IMR-90 (cell line): ENCODE data around the gene MRPL54. TPM values are rescaled to one million over a fixed set of nuclear protein-coding genes. Genes with fewer than 3 reads are reported as not detected.

Experiments
- ATAC-seq: fragments of 200-7000 bp; cut with Tn5 transposase; 2 replicates; pipeline ENCODE4 v1.9.1; 2020; ENCODE audit warnings: low read depth, mild to moderate bottlenecking, moderate library complexity
- BruUV-seq: library from RNA; stranded (reverse); fragments of 400-500 nt; replicated peaks from 2 replicates; lab custom pipeline; 2021; lab: Mats Ljungman, UMichigan
- CTCF ChIA-PET: fragments of 300-600 bp; formaldehyde crosslinking; extraction: SDS; loops from one replicate; lab custom pipeline; 2021; ENCODE audit warnings: antibody characterized with exemption; lab: Yijun Ruan, JAX
- POLR2A ChIA-PET: fragments of 300-600 bp; sonication (Branson Sonifier 250); formaldehyde crosslinking; loops from one replicate; lab custom pipeline; 2022; ENCODE audit warnings: antibody characterized with exemption; ENCODE audit not compliant: unreplicated experiment; lab: Charles Lee
- DNase-seq: peaks from one replicate; pipeline ENCODE4 v3.0.0; 2013
- H2AFZ ChIP-seq: replicated peaks from 2 replicates; pipeline ENCODE3; 2013; ENCODE audit warnings: low read length, mild to moderate bottlenecking; ENCODE audit not compliant: poor library complexity
- H2AK5ac ChIP-seq: 2 replicates; pipeline ENCODE4 v1.6.1; 2013; ENCODE audit warnings: low read depth, low read length, inconsistent platforms
- H2AK9ac ChIP-seq: replicated peaks from 2 replicates; pipeline ENCODE3; 2013; ENCODE audit warnings: mild to moderate bottlenecking, low read depth, low read length, moderate library complexity; ENCODE audit not compliant: poor library complexity
- H2BK120ac ChIP-seq: 2 replicates; pipeline ENCODE4 v1.6.1; 2013; ENCODE audit warnings: low read depth, low read length, inconsistent platforms
- H2BK15ac ChIP-seq: 3 replicates; pipeline ENCODE4 v1.6.1; 2013; ENCODE audit warnings: low read depth, low read length, inconsistent platforms
- H2BK20ac ChIP-seq: 2 replicates; pipeline ENCODE4 v1.6.1; 2013; ENCODE audit warnings: low read depth, mild to moderate bottlenecking, inconsistent platforms, low read length, moderate library complexity
- H2BK5ac ChIP-seq: 2 replicates; pipeline ENCODE4 v1.6.1; 2013; ENCODE audit warnings: mild to moderate bottlenecking, low read depth, low read length, inconsistent platforms; ENCODE audit not compliant: poor library complexity, severe bottlenecking
- H3K14ac ChIP-seq: replicated peaks from 2 replicates; pipeline ENCODE4 v1.6.1; 2013; ENCODE audit warnings: low read depth, low read length, inconsistent platforms
- H3K18ac ChIP-seq: 2 replicates; pipeline ENCODE4 v1.6.1; 2013; ENCODE audit warnings: low read depth, low read length, control low read depth
- H3K23ac ChIP-seq: 2 replicates; pipeline ENCODE4 v1.6.1; 2013; ENCODE audit warnings: low read depth, low read length, inconsistent platforms
- H3K27ac ChIP-seq: 2 replicates; pipeline ENCODE4 v1.5.1; 2013; ENCODE audit warnings: mild to moderate bottlenecking, control low read depth, low read length; ENCODE audit not compliant: insufficient read depth
- H3K27me3 ChIP-seq: 2 replicates; pipeline ENCODE4 v1.6.1; 2013; ENCODE audit warnings: low read length; ENCODE audit not compliant: control insufficient read depth, insufficient read depth
- H3K36me3 ChIP-seq: 2 replicates; pipeline ENCODE4 v1.6.1; 2013; ENCODE audit warnings: low read length, mixed read lengths; ENCODE audit not compliant: control insufficient read depth, insufficient read depth
- H3K4ac ChIP-seq: 2 replicates; pipeline ENCODE4 v1.6.1; 2013; ENCODE audit warnings: low read depth, low read length, inconsistent platforms
- H3K4me1 ChIP-seq: 2 replicates; pipeline ENCODE4 v1.6.1; 2013; ENCODE audit warnings: low read length, mixed read lengths; ENCODE audit not compliant: control insufficient read depth, insufficient read depth
- H3K4me2 ChIP-seq: 2 replicates; pipeline ENCODE4 v1.6.1; 2013; ENCODE audit warnings: low read depth, mild to moderate bottlenecking, control low read depth, low read length, moderate library complexity
- H3K4me3 ChIP-seq: 2 replicates; pipeline ENCODE4 v1.5.1; 2013; ENCODE audit warnings: low read depth, mild to moderate bottlenecking, control low read depth, low read length, moderate library complexity; ENCODE audit not compliant: insufficient read depth
- H3K56ac ChIP-seq: 2 replicates; pipeline ENCODE4 v1.6.1; 2013; ENCODE audit warnings: low read length, inconsistent platforms; ENCODE audit not compliant: insufficient read depth; ENCODE audit errors: extremely low read depth
- H3K79me1 ChIP-seq, 2 experiments: 2 replicates each; pipeline ENCODE4 v1.6.1; 2013; ENCODE audit warnings: low read length in 2 of 2, inconsistent platforms in 1 of 2, low read depth in 1 of 2
- H3K9ac ChIP-seq: 2 replicates; pipeline ENCODE4 v1.6.1; 2013; ENCODE audit warnings: low read depth, low read length, control low read depth
- H3K9me1 ChIP-seq: 2 replicates; pipeline ENCODE4 v1.6.1; 2013; ENCODE audit warnings: low read length, inconsistent platforms; ENCODE audit not compliant: insufficient read depth
- H3K9me3 ChIP-seq: 2 replicates; pipeline ENCODE4 v1.6.1; 2013; ENCODE audit warnings: low read length; ENCODE audit not compliant: control insufficient read depth, insufficient read depth
- H4K20me1 ChIP-seq: 2 replicates; pipeline ENCODE4 v1.6.1; 2013; ENCODE audit warnings: low read length, inconsistent platforms; ENCODE audit not compliant: insufficient read depth
- H4K5ac ChIP-seq: 2 replicates; pipeline ENCODE4 v1.6.1; 2013; ENCODE audit warnings: mild to moderate bottlenecking, low read depth, low read length, control low read depth
- H4K8ac ChIP-seq, 2 experiments: 2 replicates each; pipeline ENCODE4 v1.6.1; 2013; ENCODE audit warnings: low read depth in 2 of 2, low read length in 2 of 2, control low read depth in 1 of 2, inconsistent platforms in 1 of 2
- H4K91ac ChIP-seq: 2 replicates; pipeline ENCODE4 v1.6.1; 2013; ENCODE audit warnings: low read depth, low read length, inconsistent platforms; ENCODE audit not compliant: insufficient read depth
- CEBPB ChIP-seq: IDR thresholded peaks from 2 replicates; pipeline ENCODE4 v1.6.1; 2012; ENCODE audit warnings: low read depth, low read length, improper control_type of control experiment
- CHD1 ChIP-seq: IDR thresholded peaks from 2 replicates; pipeline ENCODE4 v1.6.1; 2012; ENCODE audit warnings: low read depth, low read length, improper control_type of control experiment
- RAD21 ChIP-seq: IDR thresholded peaks from 2 replicates; pipeline ENCODE4 v1.6.1; 2012; ENCODE audit warnings: low read length, improper control_type of control experiment
- RCOR1 ChIP-seq: IDR thresholded peaks from 2 replicates; pipeline ENCODE4 v1.6.1; 2012; ENCODE audit warnings: mild to moderate bottlenecking, low read length, improper control_type of control experiment; ENCODE audit not compliant: insufficient replicate concordance
- WGBS, 2 experiments: methylation state at CpG; one replicate each; pipeline versions ENCODE4 v1.1.5 to v1.1.7; 2013; ENCODE audit warnings: missing lambda C conversion rate in 2 of 2; ENCODE audit not compliant: insufficient read length in 1 of 2; ENCODE audit errors: extremely low coverage in 2 of 2; 5-methylcytosine and 5-hydroxymethylcytosine counted together
- dilution Hi-C: fragments of 300-500 bp; cut with HindIII; formaldehyde crosslinking; loops from one replicate; pipeline ENCODE4 v1.14.3; 2018; ENCODE audit warnings: low sequenced_read_pairs; ENCODE audit not compliant: unreplicated experiment
- in situ Hi-C: fragments of 300-500 bp; cut with MboI; formaldehyde crosslinking; loops from 3 replicates; pipeline ENCODE4 v1.14.3; 2019; ENCODE audit warnings: low sequenced_read_pairs, inconsistent platforms, mixed read lengths
- intact Hi-C: fragments of 100-400 bp; cut with micrococcal nuclease; formaldehyde crosslinking; loops from 2 replicates; pipeline ENCODE4 v1.10.0; 2022
- polyA plus RNA-seq, 3 experiments: library from polyadenylated mRNA; depleted of rRNA; stranded (reverse); fragments of >200 nt; gene quantifications; 2 replicates each; pipeline ENCODE4 v1.2.3, GENCODE V29; 2012; ENCODE audit warnings: low replicate concordance in 1 of 3
- total RNA-seq: library from RNA; depleted of rRNA; stranded (reverse); fragments of >200 nt; gene quantifications from 2 replicates; pipeline ENCODE4 v1.2.3, GENCODE V29; 2012
- TF ChIP-seq, protein P1 (sequence below): conservative IDR thresholded peaks from 2 replicates; pipeline ENCODE4 v1.5.1; 2012; ENCODE audit warnings: mild to moderate bottlenecking, low read depth, low read length, improper control_type of control experiment
- TF ChIP-seq, protein P2 (sequence below): fragments of 150-350 bp; IDR thresholded peaks from 2 replicates; pipeline ENCODE4 v1.6.1; 2016; ENCODE audit warnings: low read depth, mild to moderate bottlenecking, low read length, moderate library complexity, borderline replicate concordance

The MRPL54 gene
- total and polyA plus RNA-seq, 2 of the 4 experiments (the other 2 are of a cell fraction): 55.9 to 75.7 TPM

- Histone ChIP-seq H4K8ac (no peak overlapping the region), H4K5ac (no peak overlapping the region), H3K4me3 (no peak overlapping the region), H3K79me1 (no peaks in the 10 kb centered on the region), H3K14ac (no peak overlapping the region), H3K36me3 (no peaks in the 10 kb centered on the region), H3K9ac (no peak overlapping the region), H2BK15ac (no peak overlapping the region), H4K91ac (no peak overlapping the region), H3K23ac (no peak overlapping the region), H2AK9ac (no peak overlapping the region), H4K20me1 (no peaks in the 10 kb centered on the region), H3K4me2 (no peak overlapping the region), H3K9me3 (peaks cover 8% of the 10 kb centered on the region), H3K4ac (no peak overlapping the region), H3K18ac (no peak overlapping the region), H2BK5ac (no peak overlapping the region), H2AK5ac (no peak overlapping the region), H3K9me1 (no peaks in the 10 kb centered on the region), H2BK120ac (no peak overlapping the region), H3K27ac (no peak overlapping the region), H2BK20ac (no peak overlapping the region), H3K56ac (no peak overlapping the region), H2AFZ (no peak overlapping the region), H3K27me3 (peaks cover 20% of the 10 kb centered on the region), H3K4me1 (no peaks in the 10 kb centered on the region)
- in situ Hi-C loops (no loop called here), dilution Hi-C loops (no loop called here), intact Hi-C loops (no loop called here)
- WGBS, 2 experiments: 0% methylated on average over 1 of the region's 6 CpGs; no CpG with 5 or more reads in 1 of the 2 experiments
- ChIA-PET POLR2A (no interaction called here), CTCF (no interaction called here)
- BruUV-seq: no TSS peak
- no peak for DNase-seq
- no peak for ATAC-seq
- TF ChIP-seq, protein P1, sequence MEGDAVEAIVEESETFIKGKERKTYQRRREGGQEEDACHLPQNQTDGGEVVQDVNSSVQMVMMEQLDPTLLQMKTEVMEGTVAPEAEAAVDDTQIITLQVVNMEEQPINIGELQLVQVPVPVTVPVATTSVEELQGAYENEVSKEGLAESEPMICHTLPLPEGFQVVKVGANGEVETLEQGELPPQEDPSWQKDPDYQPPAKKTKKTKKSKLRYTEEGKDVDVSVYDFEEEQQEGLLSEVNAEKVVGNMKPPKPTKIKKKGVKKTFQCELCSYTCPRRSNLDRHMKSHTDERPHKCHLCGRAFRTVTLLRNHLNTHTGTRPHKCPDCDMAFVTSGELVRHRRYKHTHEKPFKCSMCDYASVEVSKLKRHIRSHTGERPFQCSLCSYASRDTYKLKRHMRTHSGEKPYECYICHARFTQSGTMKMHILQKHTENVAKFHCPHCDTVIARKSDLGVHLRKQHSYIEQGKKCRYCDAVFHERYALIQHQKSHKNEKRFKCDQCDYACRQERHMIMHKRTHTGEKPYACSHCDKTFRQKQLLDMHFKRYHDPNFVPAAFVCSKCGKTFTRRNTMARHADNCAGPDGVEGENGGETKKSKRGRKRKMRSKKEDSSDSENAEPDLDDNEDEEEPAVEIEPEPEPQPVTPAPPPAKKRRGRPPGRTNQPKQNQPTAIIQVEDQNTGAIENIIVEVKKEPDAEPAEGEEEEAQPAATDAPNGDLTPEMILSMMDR: no peak
- TF ChIP-seq RCOR1 (no peak), CHD1 (no peak), CEBPB (no peak), RAD21 (no peak)
- TF ChIP-seq, protein P2, sequence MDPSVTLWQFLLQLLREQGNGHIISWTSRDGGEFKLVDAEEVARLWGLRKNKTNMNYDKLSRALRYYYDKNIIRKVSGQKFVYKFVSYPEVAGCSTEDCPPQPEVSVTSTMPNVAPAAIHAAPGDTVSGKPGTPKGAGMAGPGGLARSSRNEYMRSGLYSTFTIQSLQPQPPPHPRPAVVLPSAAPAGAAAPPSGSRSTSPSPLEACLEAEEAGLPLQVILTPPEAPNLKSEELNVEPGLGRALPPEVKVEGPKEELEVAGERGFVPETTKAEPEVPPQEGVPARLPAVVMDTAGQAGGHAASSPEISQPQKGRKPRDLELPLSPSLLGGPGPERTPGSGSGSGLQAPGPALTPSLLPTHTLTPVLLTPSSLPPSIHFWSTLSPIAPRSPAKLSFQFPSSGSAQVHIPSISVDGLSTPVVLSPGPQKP: no peak
These were observed 27.8 kb downstream of the MRPL54 start for GRCh38 chr19:3790209-3790734.
